Measurements from ENCODE around the gene CTXND1. TPM values are rescaled to one million over a fixed set of nuclear protein-coding genes. Genes with fewer than 3 reads are reported as not detected.

Gene CTXND1
- total and polyA plus RNA-seq, 2 of the 13 experiments (the other 11 are each of a cell fraction or from before 2014, with no cell fraction given) = 1.2 to 2.1 TPM

- TF ChIP-seq HMGXB3 (CRISPR knock-in tag; IDR thresholded peaks at IDR 0.05; ENCODE audit: borderline replicate concordance) = no peak
- TF ChIP-seq, protein P1, sequence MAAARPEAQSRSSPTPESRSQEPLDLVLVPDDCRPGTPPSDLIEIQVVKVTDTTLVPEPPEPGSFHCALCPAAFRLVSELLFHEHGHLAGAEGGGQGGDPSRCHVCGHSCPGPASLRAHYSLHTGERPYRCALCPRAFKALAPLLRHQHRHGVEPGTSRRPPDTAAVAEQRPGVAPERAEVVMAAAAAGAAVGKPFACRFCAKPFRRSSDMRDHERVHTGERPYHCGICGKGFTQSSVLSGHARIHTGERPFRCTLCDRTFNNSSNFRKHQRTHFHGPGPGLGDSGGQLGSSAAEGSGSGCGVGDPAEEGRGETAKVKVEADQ (CRISPR knock-in tag; IDR thresholded peaks at IDR 0.05; ENCODE audit: borderline replicate concordance) = 0 out of 2 replicates have a peak, but pooled peaks have one; percentile 24
- TF ChIP-seq ELF3 (CRISPR knock-in tag; IDR thresholded peaks at IDR 0.05) = no peak
- TF ChIP-seq KDM3A (CRISPR knock-in tag; IDR thresholded peaks at IDR 0.05; ENCODE audit: low read depth) = no peak
- peak; percentile 34; the same call in 1 of the 2 replicates for TF ChIP-seq ZNF441 (CRISPR knock-in tag; IDR thresholded peaks at IDR 0.05; ENCODE audit: borderline replicate concordance)
- no peak for TF ChIP-seq ZNF280B (CRISPR knock-in tag; IDR thresholded peaks at IDR 0.05; ENCODE audit: borderline replicate concordance)
- no peak for TF ChIP-seq BHLHE40 (IDR thresholded peaks at IDR 0.05; ENCODE audit: low read length)
- TF ChIP-seq CHCHD3 (CRISPR knock-in tag; IDR thresholded peaks at IDR 0.05) = peak; percentile 74; the same call in 1 of the 2 replicates
- peak; percentile 49 for TF ChIP-seq TEAD3 (CRISPR knock-in tag; optimal IDR thresholded peaks at IDR 0.05; ENCODE audit: borderline replicate concordance)
- TF ChIP-seq SIN3B (IDR thresholded peaks at IDR 0.05; ENCODE audit: low read length) = no peak
- TF ChIP-seq PTBP1 (IDR thresholded peaks at IDR 0.05; ENCODE audit: low read depth, low read length, poor library complexity, severe bottlenecking) = no peak
- TF ChIP-seq HOXD1 (CRISPR knock-in tag; IDR thresholded peaks at IDR 0.05) = no peak
- TF ChIP-seq ZFY (CRISPR knock-in tag; IDR thresholded peaks at IDR 0.05) = peak; percentile 83
- no peak for TF ChIP-seq NR1H2 (CRISPR knock-in tag; IDR thresholded peaks at IDR 0.05; ENCODE audit: borderline replicate concordance, low read depth)
- no peak for TF ChIP-seq SRSF4 (IDR thresholded peaks at IDR 0.05; ENCODE audit: low read depth, low read length, poor library complexity, severe bottlenecking)
- 0 out of 2 replicates have a peak, but pooled peaks have one; percentile 19 for TF ChIP-seq KLF12 (CRISPR knock-in tag; IDR thresholded peaks at IDR 0.05; ENCODE audit: borderline replicate concordance)
- TF ChIP-seq ZNF329 (CRISPR knock-in tag; IDR thresholded peaks at IDR 0.05; ENCODE audit: low read depth) = no peak
- TF ChIP-seq KAT8 (CRISPR knock-in tag; IDR thresholded peaks at IDR 0.05) = no peak; the same call in 1 of the 2 replicates
- TF ChIP-seq SAP130 (CRISPR knock-in tag; IDR thresholded peaks at IDR 0.05; ENCODE audit: low read depth) = peak; percentile 71
- TF ChIP-seq ZNF883 (CRISPR knock-in tag; IDR thresholded peaks at IDR 0.05; ENCODE audit: not compliant biosample characterization) = peak; percentile 51
- TF ChIP-seq ZFP62 (CRISPR knock-in tag; IDR thresholded peaks at IDR 0.05) = no peak
- TF ChIP-seq PHF21A (CRISPR knock-in tag; IDR thresholded peaks at IDR 0.05) = 0 out of 2 replicates have a peak, but pooled peaks have one; percentile 24
- peak; percentile 40; the same call in 1 of the 2 replicates for TF ChIP-seq ZBTB20 (CRISPR knock-in tag; IDR thresholded peaks at IDR 0.05; ENCODE audit: borderline replicate concordance, low read depth)
Measured at GRCh38 chr15:80152896-80153876, 98.8 kb downstream of the CTXND1 start, which contains the start of gene FAH (continued).

Data from HepG2 (cell line).